ENCODE measurements around the gene LMNA. TPM values are rescaled to one million over a fixed set of nuclear protein-coding genes. Genes with fewer than 3 reads are reported as not detected.

LMNA gene
- total and polyA plus RNA-seq, 7 experiments from 2014 or later, result 0.20 to 470 (median 11.8) TPM; not detected in 1

DNA sequence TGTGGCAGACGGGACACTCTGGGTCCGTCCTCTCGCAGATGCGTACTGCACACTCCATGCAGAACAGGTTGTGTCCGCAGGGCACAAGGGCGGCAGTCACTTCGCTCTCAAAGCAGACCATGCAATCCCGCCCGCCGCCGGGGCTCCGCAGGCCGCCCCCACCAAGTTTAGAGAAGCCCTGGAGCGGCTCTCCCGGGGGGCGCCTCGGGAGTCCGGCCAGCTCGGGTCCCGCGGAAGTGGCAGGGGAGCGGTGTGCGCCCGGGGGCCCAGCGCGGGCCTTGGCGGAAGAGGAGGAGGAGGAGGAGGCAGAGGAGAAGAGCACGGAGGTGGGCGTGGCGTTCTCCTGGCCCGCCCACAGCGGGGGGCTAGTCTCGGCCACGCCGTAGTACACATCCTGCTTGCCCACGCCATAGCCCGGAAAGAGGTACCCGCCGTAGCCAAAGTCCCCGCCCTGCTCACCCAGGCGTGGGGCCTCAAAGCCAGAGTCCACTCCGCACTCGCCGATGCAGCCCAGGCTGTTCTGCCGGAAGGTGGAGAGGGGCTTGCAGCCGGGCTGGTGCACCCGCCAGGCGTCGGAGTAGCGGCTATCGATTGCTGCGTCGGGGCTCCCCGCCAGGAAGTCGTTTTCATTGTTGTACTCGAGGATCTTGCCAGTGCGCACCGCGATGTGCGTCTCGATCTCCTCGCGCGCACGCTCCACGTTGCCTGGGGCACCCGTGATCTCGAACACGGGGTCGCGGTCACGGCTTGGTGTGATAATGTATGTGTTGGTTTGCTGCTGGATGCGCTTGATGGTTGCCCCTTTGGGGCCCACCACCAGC lies 37.7 kb upstream of the LMNA start:
- H3K36me3 ChIP-seq (ENCODE audit: control insufficient read depth in 2 of 3, insufficient read depth in 3 of 3, low read length in 3 of 3), result no peaks in the 10 kb centered on the region
- Mint-ChIP-seq H3K27ac (no peak overlapping the region), H3K27me3 (peaks cover 0 to 54% (median 5%) of the 10 kb centered on the region in 5 donors), H3K4me1 (peaks cover 0 to 15% (median 0%) of the 10 kb centered on the region in 7 donors), H3K36me3 (no peaks in the 10 kb centered on the region), H3K9me3 (peaks cover 0 to 2% (median 0%) of the 10 kb centered on the region in 11 donors), H3K4me3 (peak overlapping the region in 2 of 10 donors; percentile 51 to 56)
- H3K27ac ChIP-seq (ENCODE audit: low read depth, low read length), result no peak overlapping the region
- H3K27me3 ChIP-seq (ENCODE audit: control insufficient read depth in 2 of 2, insufficient read depth in 2 of 2, low read length in 2 of 2), result no peaks in the 10 kb centered on the region
- intact Hi-C loops (cut with micrococcal nuclease), result no loop called here
- POLR2A ChIA-PET, result no interaction called here
- H3K4me3 ChIP-seq (ENCODE audit: low read length), result no peak overlapping the region
- DNase-seq (no peak), ATAC-seq (peak; percentile 65)
- peaks cover 0 to 1% of the 10 kb centered on the region in 2 donors for H3K4me1 ChIP-seq (ENCODE audit: control insufficient read depth in 2 of 2, insufficient read depth in 2 of 2, low read length in 2 of 2)
- CTCF ChIA-PET, result no interaction called here
- H3K9me3 ChIP-seq (ENCODE audit: control insufficient read depth in 2 of 3, low read length in 3 of 3), result no peaks in the 10 kb centered on the region

DNA sequence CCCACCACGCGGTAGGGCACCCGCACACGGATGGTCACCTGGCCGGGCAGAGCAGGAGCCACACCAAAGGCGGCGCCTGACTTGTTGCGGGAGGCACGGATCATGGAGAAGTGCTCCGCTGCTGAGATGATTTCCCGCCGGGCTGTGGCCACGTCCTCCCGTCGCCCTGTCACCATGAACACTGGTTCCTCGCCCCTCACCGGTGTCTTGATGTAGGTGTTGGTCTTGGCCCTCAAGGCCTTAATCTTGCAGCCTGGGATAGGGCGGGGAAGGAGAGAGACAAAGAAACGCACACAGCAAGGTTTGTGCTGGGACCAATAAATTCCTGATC lies 37.1 kb upstream of the LMNA start:
- POLR2A ChIA-PET, result no interaction called here
- Histone ChIP-seq H3K4me3 (ENCODE audit: low read length) (no peak overlapping the region), H3K9me3 (ENCODE audit: control insufficient read depth in 2 of 3, low read length in 3 of 3) (no peaks in the 10 kb centered on the region), H3K27me3 (ENCODE audit: control insufficient read depth in 2 of 2, insufficient read depth in 2 of 2, low read length in 2 of 2) (no peaks in the 10 kb centered on the region), H3K36me3 (ENCODE audit: control insufficient read depth in 2 of 3, insufficient read depth in 3 of 3, low read length in 3 of 3) (no peaks in the 10 kb centered on the region), H3K4me1 (ENCODE audit: control insufficient read depth in 2 of 2, insufficient read depth in 2 of 2, low read length in 2 of 2) (peaks cover 0 to 5% of the 10 kb centered on the region in 2 donors), H3K27ac (ENCODE audit: low read depth, low read length) (no peak overlapping the region)
- intact Hi-C loops (cut with micrococcal nuclease), result no loop called here
- Mint-ChIP-seq H3K27me3 (peaks cover 0 to 55% (median 5%) of the 10 kb centered on the region in 5 donors), H3K27ac (no peak overlapping the region), H3K4me3 (no peak overlapping the region), H3K36me3 (no peaks in the 10 kb centered on the region), H3K4me1 (peaks cover 0 to 15% (median 0%) of the 10 kb centered on the region in 7 donors), H3K9me3 (peaks cover 0 to 2% (median 0%) of the 10 kb centered on the region in 11 donors)
- DNase-seq (no peak), ATAC-seq (no peak)
- CTCF ChIA-PET, result no interaction called here

DNA sequence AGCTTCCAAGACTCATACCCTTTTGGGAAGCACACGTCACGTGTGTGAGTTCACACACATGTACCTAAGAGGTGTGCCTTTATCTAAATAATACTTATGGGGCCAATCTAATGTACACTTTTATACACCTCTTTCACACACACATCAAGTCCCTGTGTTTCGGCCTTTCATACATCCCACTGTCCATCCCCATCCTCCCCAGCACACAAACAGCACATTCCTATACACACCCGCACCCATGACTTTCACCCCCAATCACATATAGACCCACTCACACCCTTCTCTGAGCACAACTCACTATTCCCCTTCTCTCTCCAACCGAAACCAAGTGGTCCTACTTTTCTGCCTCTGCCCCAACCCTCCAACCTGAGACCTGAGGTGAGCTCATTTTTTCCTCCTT lies 35.8 kb upstream of the LMNA start:
- Histone ChIP-seq H3K36me3 (ENCODE audit: control insufficient read depth in 2 of 3, insufficient read depth in 3 of 3, low read length in 3 of 3) (no peaks in the 10 kb centered on the region), H3K4me3 (ENCODE audit: low read length) (no peak overlapping the region), H3K9me3 (ENCODE audit: control insufficient read depth in 2 of 3, low read length in 3 of 3) (no peaks in the 10 kb centered on the region), H3K27me3 (ENCODE audit: control insufficient read depth in 2 of 2, insufficient read depth in 2 of 2, low read length in 2 of 2) (no peaks in the 10 kb centered on the region), H3K4me1 (ENCODE audit: control insufficient read depth in 2 of 2, insufficient read depth in 2 of 2, low read length in 2 of 2) (peaks cover 3 to 5% of the 10 kb centered on the region in 2 donors), H3K27ac (ENCODE audit: low read depth, low read length) (no peak overlapping the region)
- DNase-seq, result no peak
- Mint-ChIP-seq H3K36me3 (no peaks in the 10 kb centered on the region), H3K27me3 (peaks cover 3 to 58% (median 12%) of the 10 kb centered on the region in 5 donors), H3K27ac (peak overlapping the region in 1 of 9 donors; percentile 3), H3K4me1 (peaks cover 0 to 21% (median 6%) of the 10 kb centered on the region in 7 donors), H3K9me3 (peaks cover 0 to 2% (median 0%) of the 10 kb centered on the region in 11 donors), H3K4me3 (no peak overlapping the region)
- intact Hi-C loops (cut with micrococcal nuclease), result no loop called here
- ChIA-PET CTCF (interaction anchor here (1.0 kb wide), 1 partner anchor 13 kb away, joined by 4 read pairs; no protein-coding TSS in a partner anchor), POLR2A (no interaction called here)
- ATAC-seq, result no peak

DNA sequence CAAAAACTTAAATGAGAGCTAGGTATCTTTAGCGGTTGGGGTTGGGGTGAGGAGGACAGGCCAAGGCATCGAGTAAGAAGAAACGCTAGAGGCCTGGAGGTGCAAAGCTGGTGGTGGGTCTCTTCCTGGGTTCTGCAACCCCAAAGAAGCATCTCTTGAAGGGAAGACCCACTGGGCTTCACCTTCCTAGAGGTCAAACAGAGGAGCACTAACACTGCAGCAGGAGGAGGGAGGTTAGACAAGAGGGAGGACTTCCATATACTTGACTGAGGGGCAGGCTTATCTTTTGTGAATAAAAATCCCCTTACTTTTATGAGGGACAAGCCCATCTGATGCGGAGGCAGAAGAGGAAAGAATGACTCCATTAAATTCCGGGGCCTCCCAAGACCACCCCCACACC lies 34.7 kb upstream of the LMNA start:
- ChIA-PET POLR2A (no interaction called here), CTCF (no interaction called here)
- H3K36me3 Mint-ChIP-seq, result no peaks in the 10 kb centered on the region
- Histone ChIP-seq H3K27me3 (ENCODE audit: control insufficient read depth in 2 of 2, insufficient read depth in 2 of 2, low read length in 2 of 2) (peaks cover 2 to 3% of the 10 kb centered on the region in 2 donors), H3K9me3 (ENCODE audit: control insufficient read depth in 2 of 3, low read length in 3 of 3) (no peaks in the 10 kb centered on the region), H3K27ac (ENCODE audit: low read depth, low read length) (no peak overlapping the region), H3K4me1 (ENCODE audit: control insufficient read depth in 2 of 2, insufficient read depth in 2 of 2, low read length in 2 of 2) (peaks cover 3 to 5% of the 10 kb centered on the region in 2 donors), H3K36me3 (ENCODE audit: control insufficient read depth in 2 of 3, insufficient read depth in 3 of 3, low read length in 3 of 3) (no peaks in the 10 kb centered on the region), H3K4me3 (ENCODE audit: low read length) (no peak overlapping the region)
- DNase-seq, result no peak
- no peak for ATAC-seq
- peak overlapping the region in 1 of 9 donors; percentile 15 for H3K27ac Mint-ChIP-seq
- H3K9me3 Mint-ChIP-seq, result peaks cover 0 to 2% (median 0%) of the 10 kb centered on the region in 11 donors
- peak overlapping the region in 7 of 10 donors; percentile 3 to 30 (median 12) for H3K4me3 Mint-ChIP-seq
- intact Hi-C loops (cut with micrococcal nuclease), result no loop called here
- peaks cover 0 to 24% (median 6%) of the 10 kb centered on the region in 7 donors for H3K4me1 Mint-ChIP-seq
- peaks cover 9 to 68% (median 18%) of the 10 kb centered on the region in 5 donors for H3K27me3 Mint-ChIP-seq

DNA sequence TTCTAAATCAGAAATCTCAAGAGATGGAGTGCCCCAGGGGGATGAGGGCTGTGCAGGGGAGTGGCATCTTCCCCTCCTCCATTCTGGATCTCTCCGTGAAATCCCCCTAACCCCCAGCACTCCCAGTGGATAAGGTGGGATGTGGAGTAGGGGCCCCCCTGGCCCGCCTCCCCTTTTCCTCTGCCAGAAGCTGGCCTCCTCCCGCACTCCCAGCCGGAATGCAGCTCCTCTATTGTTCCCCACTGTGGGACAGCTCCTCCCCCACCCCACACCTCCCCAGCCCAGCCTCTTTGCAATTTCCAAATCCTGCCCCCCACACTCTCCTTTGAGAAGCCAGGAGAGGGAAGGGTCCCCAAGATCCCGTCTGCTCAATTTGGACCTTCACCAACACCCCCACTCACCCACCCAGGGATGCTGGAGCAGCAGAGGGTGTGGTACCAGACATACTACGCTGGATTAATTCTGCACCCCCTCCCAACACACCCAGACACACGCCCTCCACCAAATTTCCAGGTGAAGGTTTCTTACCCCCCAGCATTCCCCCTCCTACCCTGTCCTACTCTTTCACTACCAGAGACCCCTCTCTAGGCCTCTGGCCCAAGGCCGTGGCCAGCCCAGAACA lies 34.2 kb upstream of the LMNA start:
- peaks cover 0 to 21% (median 6%) of the 10 kb centered on the region in 7 donors for H3K4me1 Mint-ChIP-seq
- intact Hi-C loops (cut with micrococcal nuclease), result no loop called here
- ChIA-PET POLR2A (no interaction called here), CTCF (no interaction called here)
- no peak overlapping the region for H3K27ac Mint-ChIP-seq
- DNase-seq (no peak), ATAC-seq (no peak)
- H3K9me3 Mint-ChIP-seq, result peaks cover 0 to 2% (median 0%) of the 10 kb centered on the region in 11 donors
- Histone ChIP-seq H3K4me1 (ENCODE audit: control insufficient read depth in 2 of 2, insufficient read depth in 2 of 2, low read length in 2 of 2) (peaks cover 3 to 5% of the 10 kb centered on the region in 2 donors), H3K9me3 (ENCODE audit: control insufficient read depth in 2 of 3, low read length in 3 of 3) (no peaks in the 10 kb centered on the region), H3K36me3 (ENCODE audit: control insufficient read depth in 2 of 3, insufficient read depth in 3 of 3, low read length in 3 of 3) (no peaks in the 10 kb centered on the region), H3K27ac (ENCODE audit: low read depth, low read length) (no peak overlapping the region), H3K27me3 (ENCODE audit: control insufficient read depth in 2 of 2, insufficient read depth in 2 of 2, low read length in 2 of 2) (peaks cover 3 to 7% of the 10 kb centered on the region in 2 donors), H3K4me3 (ENCODE audit: low read length) (no peak overlapping the region)
- no peaks in the 10 kb centered on the region for H3K36me3 Mint-ChIP-seq
- H3K4me3 Mint-ChIP-seq, result peak overlapping the region in 4 of 10 donors; percentile 30 to 75 (median 54)
- H3K27me3 Mint-ChIP-seq, result peaks cover 11 to 71% (median 23%) of the 10 kb centered on the region in 5 donors

GRCh38 chr1:156080863-156081179 lies 33.7 kb upstream of the LMNA start:
- Histone ChIP-seq H3K9me3 (ENCODE audit: control insufficient read depth in 2 of 3, low read length in 3 of 3) (no peaks in the 10 kb centered on the region), H3K36me3 (ENCODE audit: control insufficient read depth in 2 of 3, insufficient read depth in 3 of 3, low read length in 3 of 3) (no peaks in the 10 kb centered on the region), H3K27me3 (ENCODE audit: control insufficient read depth in 2 of 2, insufficient read depth in 2 of 2, low read length in 2 of 2) (peaks cover 3 to 9% of the 10 kb centered on the region in 2 donors), H3K27ac (ENCODE audit: low read depth, low read length) (no peak overlapping the region), H3K4me3 (ENCODE audit: low read length) (no peak overlapping the region), H3K4me1 (ENCODE audit: control insufficient read depth in 2 of 2, insufficient read depth in 2 of 2, low read length in 2 of 2) (peaks cover 3 to 5% of the 10 kb centered on the region in 2 donors)
- Mint-ChIP-seq H3K27me3 (peaks cover 15 to 72% (median 20%) of the 10 kb centered on the region in 5 donors), H3K27ac (no peak overlapping the region), H3K9me3 (peaks cover 0 to 2% (median 0%) of the 10 kb centered on the region in 11 donors), H3K36me3 (no peaks in the 10 kb centered on the region), H3K4me3 (peak overlapping the region in 6 of 10 donors; percentile 47 to 91 (median 64)), H3K4me1 (peaks cover 0 to 17% (median 6%) of the 10 kb centered on the region in 7 donors)
- ChIA-PET POLR2A (no interaction called here), CTCF (no interaction called here)
- ATAC-seq (no peak), DNase-seq (no peak)
- intact Hi-C loops (cut with micrococcal nuclease), result no loop called here
